ENCODE results near the gene PRM1. TPM values are rescaled to one million over a fixed set of nuclear protein-coding genes. Genes with fewer than 3 reads are reported as not detected.

The PRM1 gene
- total RNA-seq, 1 experiment from 2014 or later: not detected

DNA sequence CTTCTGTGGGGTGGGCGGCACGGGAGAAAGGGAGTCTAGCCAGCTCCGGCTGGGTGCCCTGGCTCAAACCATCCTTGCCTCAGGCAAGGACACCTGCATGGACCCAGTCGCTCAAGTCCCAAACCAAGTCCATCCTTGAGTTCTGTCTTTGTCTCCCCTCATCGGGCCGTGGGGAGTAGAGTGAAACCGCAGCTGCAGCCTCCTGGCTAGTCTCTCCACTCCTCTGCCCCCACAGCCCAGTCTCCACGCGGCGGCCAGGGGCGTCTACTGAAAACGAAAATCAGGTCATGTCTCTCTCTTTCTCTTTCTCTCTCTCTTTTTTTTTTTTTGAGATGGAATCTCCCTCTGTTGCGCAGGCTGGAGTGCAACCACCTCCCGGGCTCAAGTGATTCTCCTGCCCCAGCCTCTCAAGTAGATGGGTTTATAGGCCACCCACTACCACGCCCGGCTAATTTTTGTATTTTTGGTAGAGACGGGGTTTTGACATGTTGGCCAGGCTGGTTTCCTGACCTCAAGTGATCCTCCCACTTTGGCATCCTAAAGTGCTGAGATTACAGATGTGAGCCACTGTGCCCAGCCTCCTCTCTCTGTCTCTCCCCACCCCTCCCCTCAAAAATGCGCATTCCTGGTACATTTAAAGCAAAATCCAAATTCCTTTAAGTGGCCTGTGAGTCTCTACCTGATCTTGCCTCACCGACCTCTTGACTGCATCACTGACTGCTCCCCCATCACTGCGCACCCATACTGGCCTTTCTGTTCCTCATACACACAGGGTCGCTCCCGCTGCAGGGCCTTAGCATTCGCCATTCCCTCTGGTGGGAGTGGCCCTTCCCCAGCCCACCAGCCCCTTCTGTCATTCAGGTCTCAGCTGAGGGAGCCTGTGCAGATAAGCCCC is 46.4 kb upstream of the PRM1 start:
- Mint-ChIP-seq H3K36me3 (ENCODE audit: insufficient read depth in 1 of 3, low read depth in 3 of 3) (peaks cover 0 to 4% (median 0%) of the 10 kb centered on the region in 3 experiments; a peak in 3 of 7 replicates), H3K27ac (peak overlapping the region; percentile 76 to 98 (median 97)), H3K27me3 (ENCODE audit: low read depth) (no peaks in the 10 kb centered on the region), H3K4me1 (peaks cover 43 to 46% of the 10 kb centered on the region in 2 experiments), H3K9me3 (no peaks in the 10 kb centered on the region; a peak in 1 of 5 replicates), H3K4me3 (peak overlapping the region in 1 of 2 experiments; percentile 55; a peak in 4 of 5 replicates)
- Histone ChIP-seq H3K79me1 (ENCODE audit: insufficient read depth, low read depth, low read length, poor library complexity, severe bottlenecking) (no peaks in the 10 kb centered on the region), H2BK12ac (ENCODE audit: insufficient read length, low read depth, low read length) (peak overlapping the region; percentile 82), H3T11ph (ENCODE audit: low read length) (no peak overlapping the region), H2BK15ac (ENCODE audit: low read depth, low read length) (no peak overlapping the region), H2BK5ac (ENCODE audit: insufficient read length, low read length) (peak overlapping the region; percentile 77), H2AFZ (ENCODE audit: low read length) (no peak overlapping the region), H3K27ac (ENCODE audit: insufficient read length, low read depth, low read length) (peak overlapping the region; percentile 99), H3K79me2 (ENCODE audit: insufficient read depth, low read length) (no peaks in the 10 kb centered on the region), H3K4ac (ENCODE audit: low read depth, low read length) (no peak overlapping the region; the same call in 1 of the 2 replicates), H3K23ac (ENCODE audit: insufficient read length, low read depth, low read length) (no peak overlapping the region), H3K14ac (ENCODE audit: insufficient read depth, low read length) (peak overlapping the region; percentile 40), H3K4me2 (ENCODE audit: insufficient read depth, insufficient read length, low read length) (peak overlapping the region; percentile 58), H3K9me3 (ENCODE audit: control insufficient read depth, low read depth, low read length) (no peaks in the 10 kb centered on the region), H4K8ac (replicated peaks; ENCODE audit: insufficient read length, low read depth, low read length) (no peak overlapping the region), H2BK20ac (ENCODE audit: low read depth, low read length, poor library complexity, severe bottlenecking) (no peak overlapping the region), H3K56ac (ENCODE audit: insufficient read length, low read depth, low read length) (no peak overlapping the region), H4K91ac (ENCODE audit: insufficient read length, low read depth, low read length) (peak overlapping the region; percentile 84), H3K9ac (ENCODE audit: extremely low read depth, insufficient read length, low read length) (no peak overlapping the region), H4K5ac (ENCODE audit: insufficient read length, low read depth, low read length) (no peak overlapping the region), H3K4me1 (ENCODE audit: insufficient read depth, low read length) (peaks cover 7% of the 10 kb centered on the region; the same call in 1 of the 2 replicates), H4K20me1 (ENCODE audit: control insufficient read depth, insufficient read depth, insufficient read length) (no peaks in the 10 kb centered on the region), H2AK5ac (ENCODE audit: insufficient read length, low read length) (peak overlapping the region; percentile 57), H3K27me3 (ENCODE audit: insufficient read depth, low read length) (no peaks in the 10 kb centered on the region), H3K23me2 (ENCODE audit: insufficient read length, low read depth, low read length, poor library complexity, severe bottlenecking) (peaks cover 4% of the 10 kb centered on the region), H2BK120ac (ENCODE audit: low read depth, low read length, poor library complexity, severe bottlenecking) (peak overlapping the region; percentile 53), H3K18ac (ENCODE audit: insufficient read length, low read depth, low read length) (peak overlapping the region; percentile 12)
- DNase-seq: peak; percentile 52
- no CpG with 5 or more reads among the region's 23 CpGs for WGBS (ENCODE audit: extremely low coverage, insufficient read length, low lambda C conversion rate)
- TF ChIP-seq CTCF (conservative IDR thresholded peaks at IDR 0.05): no peak

Data from H9 (cell line).